ENCODE data around the gene KCTD7.
"Not testable (repeated sequence)": the region's sequence is repeated elsewhere in the genome, so short reads cannot be mapped to it uniquely, and the experiment has no call there.

Gene KCTD7

DNA sequence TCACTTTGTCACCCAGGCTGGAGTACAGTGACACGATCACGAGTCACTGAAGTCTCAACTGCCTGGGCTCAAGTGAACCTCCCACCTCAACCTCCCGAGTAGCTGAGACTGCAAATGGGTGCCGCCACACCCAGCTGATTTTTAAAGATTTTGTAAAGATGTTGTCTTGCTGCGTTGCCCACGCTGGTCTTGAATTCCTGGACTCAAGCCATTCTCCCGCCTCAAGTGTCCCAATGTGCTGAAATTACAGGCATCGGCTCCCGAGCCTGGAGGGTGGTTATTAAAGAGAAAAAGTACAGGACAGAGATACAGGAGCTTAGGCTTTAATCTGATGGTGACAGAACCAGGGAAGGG is 55.1 kb downstream of the KCTD7 start:
- DNase-seq: no peak

- DNase-seq: peak; percentile 5
Measured at GRCh38 chr7:66685663-66686062, 57.0 kb downstream of the KCTD7 start.

DNA sequence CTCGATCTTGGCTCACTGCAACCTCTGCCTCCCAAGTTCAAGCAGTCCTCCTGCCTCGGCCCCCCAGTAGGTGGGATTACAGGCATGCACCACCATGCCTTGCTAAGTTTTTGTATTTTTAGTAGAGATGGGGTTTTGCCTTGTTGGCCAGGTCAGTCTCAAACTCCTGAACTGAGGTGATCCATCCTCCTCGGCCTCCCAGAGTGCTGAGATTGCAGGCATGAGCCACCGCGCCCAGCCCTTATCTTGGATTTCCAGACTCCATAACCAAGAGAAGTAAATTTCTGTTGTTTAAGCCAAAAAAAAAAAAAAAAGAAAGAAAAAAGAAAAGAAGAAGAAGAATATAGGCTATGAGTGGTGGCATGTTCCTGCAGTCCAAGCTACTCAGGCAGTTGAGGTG is 58.5 kb downstream of the KCTD7 start:
- DNase-seq: no peak

GRCh38 chr7:66687672-66688071 is 59.0 kb downstream of the KCTD7 start:
- DNase-seq: not testable (repeated sequence)

GRCh38 chr7:66689081-66689480 is 60.4 kb downstream of the KCTD7 start:
- no peak for DNase-seq

- DNase-seq: no peak
Measured at GRCh38 chr7:66693331-66693730, 64.7 kb downstream of the KCTD7 start.

All from NCI-H146 (cell line).